ENCODE results near the gene LRRC43.

GRCh38 chr12:122158700-122159285 is 24.1 kb upstream of the LRRC43 start:
- TF ChIP-seq CTCF (IDR thresholded peaks at IDR 0.05): no peak
- TF ChIP-seq EP300 (IDR thresholded peaks at IDR 0.05): no peak
- no peak for TF ChIP-seq POLR2AphosphoS5 (IDR thresholded peaks at IDR 0.05)
- TF ChIP-seq POLR2A (IDR thresholded peaks at IDR 0.05): no peak
